NCI-H526 (cell line): ENCODE data around the gene ZNF91.
"Not testable (repeated sequence)": the region's sequence is repeated elsewhere in the genome, so short reads cannot be mapped to it uniquely, and the experiment has no call there.

Experiments
- DNase-seq, 2 experiments: peaks; one replicate each; lab custom pipeline; 2025; lab: John Stamatoyannopoulos, UW

ZNF91 gene

DNA sequence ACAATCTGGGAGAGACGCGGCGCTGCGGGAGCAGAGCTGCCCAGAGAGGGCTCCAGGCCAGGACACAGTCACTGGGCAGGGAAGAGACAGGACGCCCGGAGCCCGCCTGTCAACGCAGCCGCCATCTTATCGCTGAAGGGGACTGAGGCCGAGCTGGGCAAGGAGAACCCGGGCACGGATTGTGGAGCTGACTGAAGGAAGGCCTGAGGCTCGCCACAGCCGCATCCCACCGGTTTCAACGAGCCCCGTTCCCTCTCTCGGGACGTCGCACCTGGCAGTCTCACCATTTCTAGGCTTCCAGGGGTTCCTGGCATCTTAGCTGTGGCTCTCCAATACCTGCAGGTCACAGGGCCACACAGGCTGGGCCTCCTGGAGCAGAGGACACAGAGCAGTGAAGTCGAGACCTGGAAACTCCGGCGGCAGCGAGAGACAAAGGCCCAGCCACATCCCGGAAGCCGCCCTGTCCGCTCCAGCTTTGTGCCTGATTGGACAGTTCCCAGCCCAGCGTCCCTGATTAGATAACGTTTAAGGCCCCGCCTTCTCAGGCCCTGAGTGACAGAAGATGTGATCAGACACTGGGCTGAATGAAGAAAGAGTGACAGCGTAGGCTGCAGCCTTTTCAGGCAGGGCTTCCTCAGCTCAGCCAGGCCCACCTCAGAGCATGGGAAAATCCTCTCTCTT, at the start of gene ZNF91:
ZNF91 (minus strand) TSS at position 431 of the 681 bp plus-strand sequence; CDS start at position 314, 117 bp downstream.
- peak; percentile 94 to 95 for DNase-seq

DNA sequence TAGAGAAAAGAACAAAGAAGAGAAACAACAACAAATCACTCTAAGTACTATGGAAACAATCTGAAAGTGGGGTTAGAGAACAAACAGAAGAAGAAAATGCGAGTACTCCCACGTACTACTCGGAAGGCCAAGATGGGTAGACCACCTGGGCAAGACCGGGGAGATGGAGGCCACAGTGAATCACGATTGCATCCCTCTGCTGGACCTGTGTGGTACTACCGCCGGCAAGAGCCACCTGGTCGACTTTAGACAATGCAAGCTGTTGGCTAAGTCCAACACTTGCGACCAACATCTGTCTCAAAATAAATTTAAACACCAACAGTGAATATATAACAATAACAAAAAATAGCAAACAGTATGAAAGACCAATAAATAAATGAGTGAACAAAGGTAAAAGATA, 45.5 kb upstream of the ZNF91 start:
- peak in 1 of 2 experiments; percentile 29 for DNase-seq

- peak in 1 of 2 experiments; percentile 21 for DNase-seq
Measured at GRCh38 chr19:23440207-23440606, 44.9 kb upstream of the ZNF91 start.

DNA sequence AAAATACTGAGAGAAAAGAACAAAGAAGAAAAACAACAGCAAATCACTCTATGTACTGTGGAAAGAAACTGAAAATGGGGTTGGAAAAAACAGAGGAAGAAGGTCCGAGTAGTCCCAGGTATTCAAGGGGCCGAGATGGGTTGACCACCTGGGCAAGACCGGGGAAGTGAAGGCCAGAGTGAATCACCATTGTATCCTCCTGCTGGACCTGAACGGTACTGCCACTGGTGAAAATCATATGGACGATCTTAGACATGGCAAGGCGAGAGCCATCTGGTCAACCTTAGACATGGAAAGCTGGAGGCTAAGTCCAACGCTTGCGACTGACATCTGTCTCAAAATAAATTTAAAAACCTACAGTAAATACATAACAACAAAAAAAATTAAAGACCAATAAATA, 44.4 kb upstream of the ZNF91 start:
- no peak for DNase-seq

- peak in 1 of 2 experiments; percentile 11 for DNase-seq
Measured at GRCh38 chr19:23437901-23438300, 42.6 kb upstream of the ZNF91 start.

DNA sequence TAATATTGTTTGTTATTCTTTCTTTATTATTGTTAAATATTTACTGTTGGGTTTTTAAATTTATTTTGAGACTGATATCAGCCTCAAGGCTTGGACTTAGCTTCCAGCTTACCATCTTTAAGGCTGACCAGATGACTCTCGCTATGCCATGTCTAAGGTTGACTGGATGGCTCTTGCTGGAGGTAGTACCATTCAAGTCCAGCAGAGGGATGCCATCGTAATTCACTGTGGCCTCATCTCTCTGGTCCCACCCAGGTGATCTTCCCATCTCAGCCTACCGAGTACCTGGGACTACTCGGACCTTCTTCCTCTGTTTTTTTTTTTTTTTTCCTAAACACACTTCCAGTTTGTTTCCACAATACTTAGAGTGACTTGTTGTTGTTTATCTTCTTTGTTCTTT, 41.7 kb upstream of the ZNF91 start:
- peak in 1 of 2 experiments; percentile 25 for DNase-seq

DNA sequence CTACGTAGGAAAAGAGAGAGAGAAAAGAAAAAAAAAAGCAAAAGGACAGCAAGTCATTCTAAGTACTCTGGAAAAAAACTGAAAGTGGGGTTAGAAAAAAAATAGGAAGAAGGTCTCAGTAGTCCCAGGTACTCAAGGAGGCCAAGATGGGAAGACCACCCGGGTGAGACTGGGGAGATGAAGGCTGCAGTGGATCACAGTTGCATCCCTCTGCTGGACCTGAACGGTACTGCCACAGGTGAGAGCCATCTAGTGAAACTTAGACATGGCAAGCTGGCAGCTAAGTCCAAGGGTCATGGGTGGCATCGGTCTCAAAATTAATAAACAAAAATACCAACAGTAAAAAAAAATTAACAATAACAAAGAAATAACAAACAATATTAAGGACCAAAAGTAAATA, 41.0 kb upstream of the ZNF91 start:
- DNase-seq, result peak in 1 of 2 experiments; percentile 14

DNA sequence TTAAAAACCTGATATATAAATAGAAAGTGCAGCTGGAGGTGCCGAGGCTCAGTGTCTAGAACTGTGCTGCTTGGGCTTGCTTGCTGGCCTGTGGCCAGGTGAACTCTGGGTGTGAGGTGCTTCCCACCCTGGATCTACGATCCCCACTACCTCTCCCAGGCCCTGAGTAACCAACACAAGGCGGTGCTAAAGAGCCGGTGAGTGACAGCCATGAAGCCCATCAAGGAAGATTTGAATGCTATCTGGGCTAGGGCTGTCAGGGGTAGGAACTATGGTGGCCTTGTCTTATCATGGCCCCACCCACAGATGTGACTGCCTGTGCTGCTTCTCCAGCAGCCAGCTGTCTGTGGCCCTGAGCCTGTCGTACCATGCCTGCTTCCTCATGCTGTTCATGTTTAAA, 25.6 kb upstream of the ZNF91 start:
- peak in 1 of 2 experiments; percentile 19 for DNase-seq

DNA sequence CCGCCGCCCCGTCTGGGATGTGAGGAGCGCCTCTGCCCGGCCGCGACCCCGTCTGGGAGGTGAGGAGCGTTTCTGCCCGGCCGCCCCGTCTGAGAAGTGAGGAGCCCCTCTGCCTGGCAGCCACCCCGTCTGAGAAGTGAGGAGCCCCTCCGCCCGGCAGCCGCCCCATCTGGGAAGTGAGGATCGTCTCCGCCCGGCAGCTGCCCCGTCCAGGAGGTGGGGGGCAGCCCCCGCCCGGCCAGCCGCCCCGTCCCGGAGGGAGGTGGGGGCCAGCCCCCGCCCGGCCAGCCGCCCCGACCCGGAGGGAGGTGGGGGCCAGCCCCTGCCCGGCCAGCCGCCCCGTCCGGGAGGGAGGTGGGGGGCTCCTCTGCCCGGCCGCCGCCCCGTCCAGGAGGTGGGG, 24.0 kb upstream of the ZNF91 start:
- DNase-seq, result not testable (repeated sequence)

DNA sequence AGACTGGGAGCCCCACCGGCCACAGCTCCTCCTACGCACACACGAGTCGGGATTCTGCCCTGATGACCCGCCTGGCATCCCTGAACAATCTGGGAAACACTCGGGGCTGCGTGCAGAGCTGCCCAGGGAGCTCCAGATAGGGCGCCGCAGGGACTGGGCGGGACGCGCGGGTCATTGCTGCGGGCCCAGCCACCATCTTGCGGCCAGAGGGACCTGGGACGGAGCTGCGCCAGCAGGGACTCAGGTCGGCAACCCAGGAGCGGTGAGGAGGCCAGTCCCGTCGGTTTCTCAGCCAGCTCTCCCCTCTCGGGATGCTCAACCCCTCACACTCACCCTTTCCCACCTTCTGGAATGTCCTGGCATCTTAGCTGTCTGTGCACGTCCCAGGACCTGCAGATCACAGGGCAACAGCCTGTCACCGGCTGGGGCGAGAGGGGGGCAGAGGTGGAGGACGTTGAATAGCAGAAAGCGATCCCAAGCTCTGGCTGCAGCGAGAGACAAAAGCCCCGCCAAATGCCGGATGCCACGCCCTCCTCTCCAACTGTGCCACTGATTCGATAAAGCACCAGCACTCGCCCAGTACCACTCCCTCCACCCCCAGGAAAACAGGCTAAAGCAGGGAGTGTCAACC, 20.4 kb upstream of the ZNF91 start:
- DNase-seq, result peak; percentile 64 to 73

DNA sequence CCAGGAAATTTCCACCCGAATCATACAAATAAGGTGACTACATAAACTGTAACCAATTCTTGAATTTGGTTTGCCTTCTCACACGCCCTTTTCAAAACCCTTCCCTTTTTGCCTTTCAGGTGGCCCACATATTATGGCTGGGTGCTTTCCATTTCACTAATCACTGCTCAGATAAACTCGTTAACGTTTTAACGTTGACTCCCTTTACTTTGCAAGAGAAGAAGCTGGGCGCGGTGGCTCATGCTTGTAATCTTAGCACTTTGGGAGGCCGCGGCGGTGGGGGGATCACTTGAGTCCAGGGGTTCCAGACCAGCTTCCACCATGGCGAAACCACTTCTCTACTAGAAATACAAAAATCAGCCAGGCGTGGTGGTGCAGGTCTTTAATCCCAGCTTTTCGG, 19.8 kb upstream of the ZNF91 start:
- DNase-seq, result no peak

- DNase-seq, result no peak
Measured at GRCh38 chr19:23410155-23410554, 14.9 kb upstream of the ZNF91 start.

DNA sequence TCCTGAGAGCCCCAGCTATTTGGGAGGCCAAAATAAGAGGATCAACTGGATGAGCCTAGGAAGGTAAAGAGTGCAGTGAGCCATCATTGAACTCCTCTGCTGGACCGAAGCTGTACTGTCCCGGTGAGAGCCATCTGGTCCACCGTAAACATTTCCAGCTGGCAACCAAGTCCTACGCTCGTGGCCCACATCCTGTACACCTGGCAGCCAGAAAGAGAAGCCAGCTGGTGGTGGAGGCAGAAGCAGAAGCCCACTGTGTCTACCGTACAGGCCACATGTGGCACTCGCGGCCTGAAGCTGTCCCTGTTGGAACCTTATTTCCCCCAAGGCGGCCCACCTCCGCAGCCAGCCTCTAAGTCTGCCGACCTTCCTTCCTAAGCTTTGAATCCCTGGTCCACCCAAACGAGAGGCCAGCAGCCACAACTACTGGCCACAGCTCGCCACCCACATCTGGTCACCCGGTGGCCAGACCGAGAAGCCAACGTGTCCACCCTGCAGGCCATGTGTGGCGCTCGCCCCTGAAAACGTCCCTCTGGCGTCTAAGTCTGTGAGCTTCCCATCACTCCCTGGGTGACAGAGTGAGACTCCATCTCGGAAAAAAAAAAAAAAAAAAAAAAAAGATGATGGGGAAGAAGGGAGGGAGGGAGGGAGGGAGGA, 14.2 kb upstream of the ZNF91 start:
- no peak for DNase-seq

DNA sequence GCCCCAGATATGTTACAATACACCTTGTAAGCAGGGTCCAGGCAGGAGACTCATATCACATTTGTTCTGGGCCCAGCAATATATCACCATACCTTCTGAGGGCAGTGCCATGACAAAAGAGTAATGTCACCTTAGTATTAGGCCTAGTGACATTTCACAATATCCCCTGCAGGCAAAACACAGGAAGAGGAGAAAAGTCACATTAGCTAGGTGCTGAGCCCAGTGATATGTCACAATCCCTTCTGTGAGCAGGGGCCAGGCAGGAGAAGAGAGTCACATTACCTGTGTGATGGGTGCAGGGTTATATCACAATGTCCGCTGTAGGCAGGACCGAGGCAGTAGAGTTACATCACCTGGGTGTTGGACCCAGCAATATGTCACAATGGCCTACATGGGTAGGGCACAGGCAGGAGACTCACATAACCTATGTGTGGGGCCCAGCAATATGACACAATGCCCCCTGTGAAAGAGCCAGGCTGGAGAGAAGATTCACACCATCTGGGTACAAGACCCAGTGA, 12.4 kb upstream of the ZNF91 start:
- DNase-seq, result no peak

DNA sequence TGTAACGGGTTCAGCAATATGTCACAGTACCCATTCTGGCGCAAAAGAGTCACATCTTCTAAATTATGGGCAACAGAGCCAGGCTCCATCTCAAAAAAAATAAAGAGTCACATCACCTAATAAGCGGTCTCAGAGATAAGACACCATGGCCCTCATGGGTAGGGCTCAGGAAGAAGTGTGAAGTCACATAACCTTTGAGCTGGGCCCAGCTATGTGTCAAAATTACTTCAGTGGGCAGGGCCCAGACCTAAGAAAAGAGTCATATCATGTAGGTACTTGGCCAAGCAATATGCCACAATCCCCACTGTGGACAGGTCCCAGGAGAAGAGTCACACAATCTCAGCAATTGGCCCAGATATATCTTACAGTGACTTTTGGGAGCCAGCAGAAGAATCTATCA, 11.4 kb upstream of the ZNF91 start:
- DNase-seq, result no peak

GRCh38 chr19:23406091-23406490, 10.8 kb upstream of the ZNF91 start:
- DNase-seq, result no peak

- DNase-seq, result no peak
Measured at GRCh38 chr19:23404676-23405075, 9.4 kb upstream of the ZNF91 start.

GRCh38 chr19:23403581-23404324, 8.5 kb upstream of the ZNF91 start:
- DNase-seq, result peak; percentile 32 to 47

GRCh38 chr19:23403052-23403451, 7.8 kb upstream of the ZNF91 start:
- DNase-seq, result no peak

DNA sequence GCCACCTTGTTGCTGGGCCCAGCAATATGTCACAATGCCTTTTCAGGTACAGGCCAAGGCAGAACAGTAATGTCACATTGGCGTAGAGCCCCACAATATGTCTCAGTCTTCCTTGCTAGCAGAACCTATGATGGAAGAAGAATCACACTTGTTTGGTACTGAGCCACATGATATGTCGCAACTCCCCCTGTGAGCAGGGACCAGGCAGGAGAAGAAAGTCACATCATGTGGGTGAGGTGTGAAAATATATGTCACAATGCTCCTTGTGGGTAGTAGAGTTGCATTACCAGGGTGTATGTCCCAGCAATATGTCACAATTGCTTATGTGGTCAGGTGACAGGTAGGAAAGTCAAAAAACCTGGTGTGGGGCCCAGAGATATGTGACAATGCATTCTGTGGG, 7.1 kb upstream of the ZNF91 start:
- DNase-seq, result no peak

GRCh38 chr19:23401086-23401610, 5.9 kb upstream of the ZNF91 start:
- DNase-seq, result no peak

DNA sequence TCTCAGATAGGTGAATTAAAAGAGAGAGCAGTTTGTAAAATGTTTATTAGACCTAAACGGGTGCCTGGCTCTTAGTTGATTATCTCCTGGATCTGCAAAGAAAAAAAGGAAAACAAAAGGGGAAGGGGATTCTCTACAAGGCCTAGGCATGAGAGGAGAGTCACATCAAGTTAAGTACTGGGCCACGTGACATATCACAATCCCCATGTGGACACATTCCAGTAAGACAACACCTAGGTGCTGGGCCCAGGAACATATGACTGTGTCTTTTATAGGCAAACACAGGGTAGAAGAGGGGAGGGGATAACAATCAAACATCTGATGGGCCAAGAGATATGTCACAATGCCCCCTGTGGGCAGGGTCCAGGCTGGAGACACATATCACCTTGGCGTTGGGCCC, 4.2 kb upstream of the ZNF91 start:
- no peak for DNase-seq
